Heart right ventricle (tissue), 16 donors: ENCODE data around the gene ADPGK. TPM values are rescaled to one million over a fixed set of nuclear protein-coding genes. Genes with fewer than 3 reads are reported as not detected.
"Not testable (repeated sequence)": the region's sequence is repeated elsewhere in the genome, so short reads cannot be mapped to it uniquely, and the experiment has no call there.

ENCODE experiments used
- ATAC-seq, 8 donors: fragments of 200-7000 bp; cut with Tn5 transposase; one replicate each; pipeline ENCODE4 v1.9.1; 2020; ENCODE audit warnings: mild to moderate bottlenecking in 8 of 8, moderate library complexity in 8 of 8, moderate number of reproducible peaks in 1 of 8
- DNase-seq, 2 donors: peaks; one replicate each; pipeline ENCODE4 v3.0.0-alpha.2; 2020
- H3K27ac ChIP-seq, 10 donors: fragments of 200-600 bp; sonication (generic) in 2 of 10; one replicate each; pipeline versions ENCODE4 v1.5.0 to v1.8.0; 2020 to 2022; ENCODE audit warnings: mild to moderate bottlenecking in 3 of 10
- H3K27me3 ChIP-seq, 7 donors: fragments of 200-600 bp; one replicate each; pipeline ENCODE4 v1.8.0; 2021 to 2022; ENCODE audit warnings: mild to moderate bottlenecking in 2 of 7
- H3K36me3 ChIP-seq, 9 donors: fragments of 200-600 bp; sonication (generic) in 1 of 9; one replicate each; pipeline versions ENCODE4 v1.5.0 to v1.8.0; 2020 to 2022; ENCODE audit warnings: mild to moderate bottlenecking in 2 of 9
- H3K4me1 ChIP-seq, 9 donors: fragments of 200-600 bp; sonication (generic) in 1 of 9; one replicate each; pipeline versions ENCODE4 v1.5.0 to v1.8.0; 2020 to 2022; ENCODE audit warnings: mild to moderate bottlenecking in 4 of 9
- H3K4me3 ChIP-seq, 10 donors: fragments of 200-600 bp; sonication (generic) in 2 of 10; one replicate each; pipeline versions ENCODE4 v1.5.0 to v1.8.0; 2020 to 2022; ENCODE audit warnings: mild to moderate bottlenecking in 7 of 10, moderate library complexity in 2 of 10
- H3K9me3 ChIP-seq, 11 donors: fragments of 200-600 bp in 10 of 11; sonication (generic) in 2 of 11; one replicate each; pipeline versions ENCODE4 v1.5.0 to v1.8.0; 2013 to 2022; ENCODE audit warnings: mild to moderate bottlenecking in 2 of 11, control low read depth in 1 of 11, moderate library complexity in 1 of 11
- CTCF ChIP-seq, 9 donors: fragments of 200-600 bp; sonication (generic) in 2 of 9; IDR thresholded peaks; one replicate each; pipeline versions ENCODE4 v1.5.0 to v1.8.0; 2021 to 2022; ENCODE audit warnings: antibody characterized with exemption in 9 of 9, mild to moderate bottlenecking in 5 of 9, moderate library complexity in 1 of 9
- WGBS, 2 donors: extraction: QIAGEN DNeasy Blood & Tissue Kit; methylation state at CpG; one replicate each; pipeline ENCODE4 v1.1.7; 2013; ENCODE audit warnings: inconsistent platforms in 1 of 2; 5-methylcytosine and 5-hydroxymethylcytosine counted together
- intact Hi-C, 10 donors: fragments of 100-400 bp; cut with DNase I; formaldehyde crosslinking; loops; one replicate each; pipeline versions ENCODE4 v1.11.1 to v1.14.2; 2022
- polyA plus RNA-seq, 2 donors: library from polyadenylated mRNA; stranded (reverse); fragments of 200-250 nt; gene quantifications; one replicate each; pipeline ENCODE4 v1.2.3, GENCODE V29; 2013
- total RNA-seq, 10 donors: library from RNA; stranded (reverse); fragmentation: NEBNext Ultra II Directional in 3 of 10; extraction: Animal tissue kit (Norgen Biotek cat#: 25700) in 3 of 10; gene quantifications; one replicate each; pipeline versions ENCODE4 v1.2.1 to v1.2.4, GENCODE V29; 2021 to 2023
- donor health status: Arrhythmogenic right ventricular cardiomyopathy.
- donor health status: ischemic (EF 13 %, LVEDD 7.1; RV severe dilation, severe dysfunction).
- donor health status: healthy with polysubstance abuse.
- donor health status: DM: no; HTN: yes; CAD: no.
- donor health status: DM: no; HTN: no; CAD: no.
- donor health status: ischemic (EF 25% LVEDD 6.9; RV normal size, moderate dysfunction).
- donor health status: ischemic (EF 25% LVEDD 5.7; RV mildly dilated, moderate dysfunction).
- donor health status: healthy.
- donor health status: DM: yes; HTN: yes; CAD: no.
- donor health status: Ischemic cardiomyopathy.
- donor health status: ischemic (EF 35%, LVEDD 5.7; RV mildly dilated, moderate dysfunction).
- donor health status: nonischemic (EF 11% LVEDD 7.7; RV severe dilation, severe dysfunction).
- donor health status: DM: yes; HTN: yes; CAD: no.
- donor health status: PGD.
- donor health status: ischemic (EF 29% LVEDD 5.4; RV normal size, mild dysfunction).
- donor health status: nonischemic (EF 23%, LVEDD 6.1; RV moderate dilation, normal function).

ADPGK gene
- total and polyA plus RNA-seq, 12 donors: 6.4 to 22.8 (median 10.9) TPM

DNA sequence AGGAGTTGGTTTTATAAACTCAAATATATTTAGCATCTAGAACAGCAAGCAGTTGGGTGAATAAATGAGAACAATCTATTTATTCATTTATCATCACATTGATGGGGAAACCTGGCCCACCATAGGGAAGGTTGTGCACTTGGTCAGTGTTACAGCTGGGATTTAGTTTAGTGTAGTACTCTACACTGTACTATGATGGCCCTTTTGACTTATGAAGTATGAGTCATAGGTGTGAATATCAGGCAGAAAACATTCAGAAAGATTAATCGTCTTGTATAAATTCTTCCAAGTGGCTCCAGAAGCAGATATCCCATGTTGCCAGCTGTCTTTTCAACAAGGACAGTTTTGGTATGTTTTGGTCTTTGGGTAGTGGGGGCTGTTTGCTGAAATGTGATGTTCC is 59.5 kb downstream of the ADPGK start:
- Histone ChIP-seq H3K4me3 (no peak overlapping the region), H3K36me3 (peaks cover 0 to 53% (median 4%) of the 10 kb centered on the region in 9 donors), H3K27ac (no peak overlapping the region), H3K27me3 (no peaks in the 10 kb centered on the region), H3K9me3 (no peaks in the 10 kb centered on the region), H3K4me1 (no peaks in the 10 kb centered on the region)
- 79 to 81% methylated on average over 1 of the region's 1 CpG for WGBS, 2 donors
- DNase-seq (no peak), ATAC-seq (no peak)
- intact Hi-C loops: loop anchor here in 7 of 10 donors (5.0 to 10.0 kb wide), 4 partner anchors 351 to 551 kb away; no protein-coding TSS in a partner anchor
- no peak for TF ChIP-seq CTCF (IDR thresholded peaks at IDR 0.05)

GRCh38 chr15:72722071-72722696 is 61.4 kb downstream of the ADPGK start:
- H3K27ac ChIP-seq: no peak overlapping the region
- H3K27me3 ChIP-seq: no peaks in the 10 kb centered on the region
- intact Hi-C loops: loop anchor here in 7 of 10 donors (5.0 to 10.0 kb wide), 4 partner anchors 353 to 553 kb away; no protein-coding TSS in a partner anchor
- TF ChIP-seq CTCF (IDR thresholded peaks at IDR 0.05): peak; percentile 40 to 81 (median 67)
- no peaks in the 10 kb centered on the region for H3K4me1 ChIP-seq
- 43 to 50% methylated on average over 3 of the region's 3 CpGs for WGBS, 2 donors
- H3K4me3 ChIP-seq: no peak overlapping the region
- peak; percentile 24 to 54 for DNase-seq
- peaks cover 0 to 54% (median 6%) of the 10 kb centered on the region in 9 donors for H3K36me3 ChIP-seq
- H3K9me3 ChIP-seq: no peaks in the 10 kb centered on the region
- peak in 1 of 8 donors; percentile 31 for ATAC-seq

DNA sequence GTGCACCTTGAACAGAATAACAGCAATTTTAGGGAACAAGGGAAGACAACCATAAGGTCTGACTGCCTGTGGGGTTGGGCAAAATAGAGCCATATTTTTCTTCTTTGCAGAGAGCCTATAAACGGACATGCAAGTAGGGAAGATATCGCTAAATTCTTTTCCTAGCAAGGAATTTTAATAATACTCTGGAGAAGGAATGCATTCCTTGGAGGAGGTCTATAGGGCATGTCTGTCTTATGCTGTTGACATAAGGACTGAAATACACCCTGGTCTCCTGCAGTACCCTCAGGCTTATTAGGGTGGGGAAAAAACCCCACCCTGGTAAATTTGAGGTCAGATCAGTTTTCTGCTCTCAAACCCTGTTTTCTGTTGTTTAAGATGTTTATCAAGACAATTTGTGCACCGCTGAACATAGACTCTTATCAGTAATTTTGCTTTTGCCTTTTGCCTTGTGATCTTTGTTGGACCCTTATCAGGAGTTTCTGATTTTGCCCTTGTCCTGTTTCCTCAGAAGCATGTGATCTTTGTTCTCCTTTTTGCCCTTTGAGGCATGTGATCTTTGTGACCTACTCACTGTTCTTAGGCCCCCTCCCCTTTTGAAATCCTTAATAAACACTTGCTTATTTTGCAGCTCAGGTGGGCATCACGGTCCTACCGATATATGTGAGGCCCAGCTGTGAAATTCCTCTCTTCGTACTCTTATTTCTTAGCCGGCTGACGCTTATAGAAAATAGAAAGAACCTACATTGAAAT is 74.8 kb downstream of the ADPGK start:
- H3K4me1 ChIP-seq, H3K4me3 ChIP-seq, ATAC-seq, H3K27me3 ChIP-seq, H3K27ac ChIP-seq, intact Hi-C loops, H3K9me3 ChIP-seq, DNase-seq: not testable (repeated sequence)
- 83 to 84% methylated on average over 8 of the region's 8 CpGs for WGBS, 2 donors
- H3K36me3 ChIP-seq: peaks cover 0 to 34% (median 10%) of the 10 kb centered on the region in 9 donors

- no peak for TF ChIP-seq CTCF (IDR thresholded peaks at IDR 0.05)
Measured at GRCh38 chr15:72706266-72706665, 77.3 kb downstream of the ADPGK start.

More at GRCh38 chr15:72706266-72706665, 77.3 kb downstream of the ADPGK start:
- Histone ChIP-seq H3K9me3 (no peaks in the 10 kb centered on the region), H3K36me3 (peaks cover 0 to 10% (median 0%) of the 10 kb centered on the region in 9 donors), H3K27ac (no peak overlapping the region), H3K4me1 (peaks cover 0 to 6% (median 0%) of the 10 kb centered on the region in 9 donors), H3K4me3 (no peak overlapping the region), H3K27me3 (no peaks in the 10 kb centered on the region)
- DNase-seq: no peak
- ATAC-seq: no peak
- 95 to 96% methylated on average over 11 of the region's 11 CpGs for WGBS, 2 donors
- intact Hi-C loops: no loop called here

Other genes starting within 250 kb of the ADPGK start
- gene GOLGA6B, start 129.1 kb downstream of the ADPGK start, total RNA-seq: not detected
- not detected for gene GOLGA6B, start 129.1 kb downstream of the ADPGK start, polyA plus RNA-seq
- not detected for gene HIGD2B, start 97.6 kb downstream of the ADPGK start, total RNA-seq
- not detected for gene HIGD2B, start 97.6 kb downstream of the ADPGK start, polyA plus RNA-seq
- 10 to 100 TPM in 9 of 10 donors, 1 to 10 TPM in 1; 6.8 to 18.0 (median 12.7) TPM for gene BBS4, start 97.6 kb downstream of the ADPGK start, total RNA-seq
- 1 to 10 TPM; 8.3 to 9.2 TPM for gene BBS4, start 97.6 kb downstream of the ADPGK start, polyA plus RNA-seq